Measurements from ENCODE around the gene NSMCE4A.
"Not testable (repeated sequence)": the region's sequence is repeated elsewhere in the genome, so short reads cannot be mapped to it uniquely, and the experiment has no call there.

NSMCE4A gene, protein sequence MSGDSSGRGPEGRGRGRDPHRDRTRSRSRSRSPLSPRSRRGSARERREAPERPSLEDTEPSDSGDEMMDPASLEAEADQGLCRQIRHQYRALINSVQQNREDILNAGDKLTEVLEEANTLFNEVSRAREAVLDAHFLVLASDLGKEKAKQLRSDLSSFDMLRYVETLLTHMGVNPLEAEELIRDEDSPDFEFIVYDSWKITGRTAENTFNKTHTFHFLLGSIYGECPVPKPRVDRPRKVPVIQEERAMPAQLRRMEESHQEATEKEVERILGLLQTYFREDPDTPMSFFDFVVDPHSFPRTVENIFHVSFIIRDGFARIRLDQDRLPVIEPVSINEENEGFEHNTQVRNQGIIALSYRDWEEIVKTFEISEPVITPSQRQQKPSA

DNA sequence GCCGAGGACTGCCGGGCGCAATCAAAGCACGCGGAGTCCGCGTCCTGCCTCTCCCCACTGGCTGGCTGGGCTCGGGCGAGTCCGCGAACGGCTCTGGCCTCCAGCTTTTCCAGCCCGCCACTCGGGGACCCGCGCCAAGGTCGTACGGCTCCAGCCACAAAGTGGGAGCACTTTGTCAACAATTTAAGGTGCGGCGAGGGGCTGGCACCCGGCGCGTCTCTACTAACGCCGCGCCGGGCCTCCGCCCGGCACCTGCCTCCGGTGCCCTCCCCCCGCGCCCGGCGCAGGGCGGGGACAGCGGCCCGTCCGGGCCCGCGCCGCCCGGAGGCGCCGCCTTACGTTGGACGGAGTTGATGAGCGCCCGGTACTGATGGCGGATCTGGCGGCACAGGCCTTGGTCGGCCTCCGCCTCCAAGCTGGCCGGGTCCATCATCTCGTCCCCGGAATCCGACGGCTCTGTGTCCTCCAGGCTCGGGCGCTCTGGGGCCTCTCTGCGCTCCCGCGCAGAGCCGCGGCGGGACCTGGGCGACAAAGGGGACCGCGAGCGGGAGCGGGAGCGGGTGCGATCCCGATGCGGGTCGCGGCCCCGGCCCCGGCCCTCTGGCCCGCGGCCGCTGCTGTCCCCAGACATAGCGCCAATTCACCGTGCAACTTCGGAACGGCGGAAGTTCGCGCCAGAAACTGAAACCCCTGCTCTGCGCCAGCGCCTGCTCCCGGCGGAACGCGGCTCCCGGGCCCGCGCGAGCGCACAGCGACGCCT lies at the start of gene NSMCE4A:
NSMCE4A (minus strand) TSS at position 683 of the 760 bp plus-strand sequence; CDS start at position 631, 52 bp downstream.
- H3K4me3 ChIP-seq (ENCODE audit: low read depth, low read length): peak within 1 kb of the TSS; percentile 73
- in situ Hi-C loops (cut with HindIII; ENCODE audit: low sequenced_read_pairs): no loop called here
- DNase-seq (ENCODE audit: low read depth): no peak
- TF ChIP-seq, protein P1, sequence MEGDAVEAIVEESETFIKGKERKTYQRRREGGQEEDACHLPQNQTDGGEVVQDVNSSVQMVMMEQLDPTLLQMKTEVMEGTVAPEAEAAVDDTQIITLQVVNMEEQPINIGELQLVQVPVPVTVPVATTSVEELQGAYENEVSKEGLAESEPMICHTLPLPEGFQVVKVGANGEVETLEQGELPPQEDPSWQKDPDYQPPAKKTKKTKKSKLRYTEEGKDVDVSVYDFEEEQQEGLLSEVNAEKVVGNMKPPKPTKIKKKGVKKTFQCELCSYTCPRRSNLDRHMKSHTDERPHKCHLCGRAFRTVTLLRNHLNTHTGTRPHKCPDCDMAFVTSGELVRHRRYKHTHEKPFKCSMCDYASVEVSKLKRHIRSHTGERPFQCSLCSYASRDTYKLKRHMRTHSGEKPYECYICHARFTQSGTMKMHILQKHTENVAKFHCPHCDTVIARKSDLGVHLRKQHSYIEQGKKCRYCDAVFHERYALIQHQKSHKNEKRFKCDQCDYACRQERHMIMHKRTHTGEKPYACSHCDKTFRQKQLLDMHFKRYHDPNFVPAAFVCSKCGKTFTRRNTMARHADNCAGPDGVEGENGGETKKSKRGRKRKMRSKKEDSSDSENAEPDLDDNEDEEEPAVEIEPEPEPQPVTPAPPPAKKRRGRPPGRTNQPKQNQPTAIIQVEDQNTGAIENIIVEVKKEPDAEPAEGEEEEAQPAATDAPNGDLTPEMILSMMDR (IDR thresholded peaks at IDR 0.05; ENCODE audit: low read depth, low read length, missing control alignments): no peak

DNA sequence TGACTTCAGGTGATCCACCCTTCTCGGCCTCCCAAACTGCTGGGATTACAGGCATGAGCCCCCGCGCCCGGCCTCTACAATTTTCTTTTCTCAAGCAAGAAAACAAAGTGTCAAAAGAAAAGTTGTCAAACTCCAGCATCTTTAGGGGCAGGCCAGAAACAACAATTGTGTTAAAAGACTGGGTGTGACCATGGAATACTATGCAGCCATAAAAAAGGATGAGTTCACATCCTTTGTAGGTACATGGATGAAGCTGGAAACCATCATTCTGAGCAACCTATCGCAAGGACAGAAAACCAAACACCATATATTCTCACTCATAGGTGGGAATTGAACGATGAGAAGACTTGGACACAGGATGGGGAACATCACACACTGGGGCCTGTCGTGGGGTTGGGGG lies 48.2 kb upstream of the NSMCE4A start:
- in situ Hi-C loops (cut with HindIII; ENCODE audit: low sequenced_read_pairs); H3K4me3 ChIP-seq (ENCODE audit: low read depth, low read length); DNase-seq (ENCODE audit: low read depth): not testable (repeated sequence)

DNA sequence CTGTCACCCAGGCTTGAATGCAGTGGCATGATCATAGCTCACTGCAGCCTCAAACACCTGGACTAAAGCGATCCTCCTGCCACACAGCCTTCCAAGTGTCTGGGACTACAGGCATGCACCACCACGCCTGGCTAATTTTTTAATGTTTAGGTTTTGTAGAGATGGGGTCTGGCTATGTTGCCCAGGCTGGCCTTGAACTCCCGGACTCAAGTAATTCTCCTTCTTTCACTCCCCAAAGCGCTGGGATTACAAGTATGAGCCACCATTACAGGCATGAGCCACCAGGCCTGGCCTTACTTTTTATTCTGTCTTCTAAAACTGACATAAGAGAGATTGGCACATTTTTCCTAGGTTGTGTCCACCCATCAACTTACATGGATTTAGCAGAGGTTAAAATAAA lies 47.3 kb upstream of the NSMCE4A start:
- TF ChIP-seq, protein P1 (IDR thresholded peaks at IDR 0.05; ENCODE audit: low read depth, low read length, missing control alignments): no peak
- DNase-seq (ENCODE audit: low read depth): no peak
- no peak overlapping the region for H3K4me3 ChIP-seq (ENCODE audit: low read depth, low read length)
- in situ Hi-C loops (cut with HindIII; ENCODE audit: low sequenced_read_pairs): no loop called here

DNA sequence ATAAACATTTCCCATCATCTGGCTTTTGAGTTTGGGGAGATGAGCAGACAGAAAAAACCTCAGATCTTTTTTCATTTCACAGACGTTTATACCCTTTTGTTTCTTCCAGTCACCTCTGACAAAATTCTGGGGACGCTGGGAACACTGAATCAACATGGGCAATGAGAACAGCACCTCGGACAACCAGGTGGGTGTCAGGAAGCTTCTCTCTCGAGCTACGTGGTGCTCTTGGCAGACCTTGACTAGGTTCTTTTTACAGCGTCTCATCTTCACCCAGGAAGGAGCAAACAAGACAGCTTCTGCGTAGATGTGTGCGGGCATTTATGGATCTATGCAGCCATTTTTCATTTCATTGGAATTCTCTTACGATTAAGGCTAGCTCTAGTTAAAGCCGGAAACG lies 46.8 kb upstream of the NSMCE4A start:
- H3K4me3 ChIP-seq (ENCODE audit: low read depth, low read length): no peak overlapping the region
- in situ Hi-C loops (cut with HindIII; ENCODE audit: low sequenced_read_pairs): no loop called here
- TF ChIP-seq, protein P1 (IDR thresholded peaks at IDR 0.05; ENCODE audit: low read depth, low read length, missing control alignments): no peak

DNA sequence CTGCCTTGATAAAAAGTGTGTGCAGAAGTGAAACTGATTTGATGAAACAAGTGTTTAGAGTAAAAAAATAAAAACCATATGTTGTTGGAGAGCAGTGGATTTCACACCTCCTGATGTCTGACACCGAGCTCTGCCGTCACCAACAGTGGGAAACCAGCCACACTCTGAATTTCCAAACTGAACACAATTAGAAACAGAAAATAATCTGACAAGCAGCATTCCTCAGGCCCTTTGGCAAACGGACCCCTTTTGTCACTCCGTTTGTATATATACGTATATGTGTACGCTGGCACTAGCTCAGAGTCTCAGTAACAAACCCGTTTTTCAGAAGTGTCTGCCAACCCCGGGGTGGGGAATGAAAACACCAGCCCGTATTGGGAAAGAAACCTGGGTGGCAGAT lies 46.4 kb upstream of the NSMCE4A start:
- DNase-seq (ENCODE audit: low read depth): no peak
- in situ Hi-C loops (cut with HindIII; ENCODE audit: low sequenced_read_pairs): no loop called here
- no peak overlapping the region for H3K4me3 ChIP-seq (ENCODE audit: low read depth, low read length)
- TF ChIP-seq, protein P1 (IDR thresholded peaks at IDR 0.05; ENCODE audit: low read depth, low read length, missing control alignments): no peak

More for the DNA sequence above, 46.8 kb upstream of the NSMCE4A start:
- DNase-seq (ENCODE audit: low read depth): no peak

DNA sequence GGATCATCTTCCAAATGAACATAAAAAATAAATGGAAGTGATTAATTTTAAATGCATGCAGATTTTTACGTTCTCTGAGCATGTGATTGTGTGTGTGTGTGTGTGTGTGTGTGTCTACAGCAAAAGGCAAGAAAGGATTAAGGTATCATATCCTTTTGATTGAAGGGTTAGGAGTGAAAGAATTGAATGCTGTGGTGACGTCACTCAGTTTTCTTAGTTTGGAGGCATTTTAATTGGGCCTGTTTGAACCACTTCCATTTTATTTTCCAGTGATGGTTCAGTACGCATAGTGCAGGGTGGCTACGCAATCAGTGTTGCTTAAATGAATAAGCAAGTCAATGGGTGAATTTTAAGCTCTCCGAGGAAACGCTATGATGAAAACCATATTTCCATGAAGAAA lies 45.2 kb upstream of the NSMCE4A start:
- in situ Hi-C loops (cut with HindIII; ENCODE audit: low sequenced_read_pairs): no loop called here
- H3K4me3 ChIP-seq (ENCODE audit: low read depth, low read length): no peak overlapping the region
- DNase-seq (ENCODE audit: low read depth): no peak
- TF ChIP-seq, protein P1 (IDR thresholded peaks at IDR 0.05; ENCODE audit: low read depth, low read length, missing control alignments): no peak
